ENCODE measurements around the gene SMG1. TPM values are rescaled to one million over a fixed set of nuclear protein-coding genes. Genes with fewer than 3 reads are reported as not detected.
"Not testable (repeated sequence)": the region's sequence is repeated elsewhere in the genome, so short reads cannot be mapped to it uniquely, and the experiment has no call there.

The SMG1 gene
- total and polyA plus RNA-seq, 2 experiments from 2014 or later, result 9.9 to 57.0 TPM

DNA sequence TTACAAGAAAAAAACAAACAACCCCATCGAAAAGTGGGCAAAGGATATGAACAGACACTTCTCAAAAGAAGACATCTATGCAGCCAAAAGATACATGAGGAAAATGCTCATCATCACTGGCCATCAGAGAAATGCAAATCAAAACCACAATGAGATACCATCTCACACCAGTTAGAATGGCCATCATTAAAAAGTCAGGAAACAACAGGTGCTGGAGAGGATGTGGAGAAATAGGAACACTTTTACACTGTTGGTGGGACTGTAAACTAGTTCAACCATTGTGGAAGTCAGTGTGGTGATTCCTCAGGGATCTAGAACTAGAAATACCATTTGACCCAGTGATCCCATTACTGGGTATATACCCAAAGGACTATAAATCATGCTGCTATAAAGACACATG lies 148.5 kb downstream of the SMG1 start:
- not testable (repeated sequence) for H4K20me1 ChIP-seq (ENCODE audit: insufficient read depth, poor library complexity, severe bottlenecking); H3K4me1 ChIP-seq (ENCODE audit: insufficient read depth); H3K79me2 ChIP-seq; H3K27ac ChIP-seq; H3K9me2 ChIP-seq (replicated peaks; ENCODE audit: insufficient read depth); H2AFZ ChIP-seq; H3K27me3 ChIP-seq; DNase-seq (ENCODE audit: low spot score); H3K4me2 ChIP-seq; H3K36me3 ChIP-seq (replicated peaks; ENCODE audit: insufficient read depth, low read depth); H3K9me3 ChIP-seq (ENCODE audit: low read depth); H3K4me3 ChIP-seq
- WGBS (ENCODE audit: low lambda C conversion rate, missing lambda C conversion rate), result 82% methylated on average over 1 of the region's 1 CpG

GRCh38 chr16:18776334-18776733 lies 149.9 kb downstream of the SMG1 start:
- not testable (repeated sequence) for H3K79me2 ChIP-seq; H3K9me2 ChIP-seq (replicated peaks; ENCODE audit: insufficient read depth); H3K36me3 ChIP-seq (replicated peaks; ENCODE audit: insufficient read depth, low read depth); DNase-seq (ENCODE audit: low spot score); H3K4me1 ChIP-seq (ENCODE audit: insufficient read depth); H3K9me3 ChIP-seq (ENCODE audit: low read depth); H3K4me2 ChIP-seq; H3K4me3 ChIP-seq; H4K20me1 ChIP-seq (ENCODE audit: insufficient read depth, poor library complexity, severe bottlenecking); H3K27ac ChIP-seq; H2AFZ ChIP-seq; H3K27me3 ChIP-seq
- WGBS (ENCODE audit: low lambda C conversion rate, missing lambda C conversion rate), result 72% methylated on average over 5 of the region's 5 CpGs

DNA sequence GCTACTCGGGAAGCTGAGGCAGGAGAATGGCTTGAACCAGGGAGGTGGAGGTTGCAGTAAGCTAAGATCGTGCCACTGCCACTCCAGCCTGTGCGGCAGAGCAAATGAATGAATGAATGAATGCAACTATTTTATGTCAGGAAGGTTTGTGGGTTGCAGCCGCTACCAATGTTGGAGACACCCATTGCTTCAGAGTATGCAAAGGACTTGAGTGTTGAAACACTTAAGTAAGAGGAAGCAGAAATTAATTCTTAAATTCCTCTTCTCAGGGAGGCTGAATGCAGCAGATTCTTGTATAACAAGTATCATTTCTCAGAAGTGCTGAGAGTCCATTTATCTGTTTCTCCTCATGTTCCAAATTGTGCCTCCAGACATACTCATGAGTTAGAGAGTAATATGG lies 151.6 kb downstream of the SMG1 start:
- H3K9me3 ChIP-seq (ENCODE audit: low read depth); H3K27me3 ChIP-seq; DNase-seq (ENCODE audit: low spot score); H3K9me2 ChIP-seq (replicated peaks; ENCODE audit: insufficient read depth); H3K36me3 ChIP-seq (replicated peaks; ENCODE audit: insufficient read depth, low read depth); H3K4me1 ChIP-seq (ENCODE audit: insufficient read depth); H3K79me2 ChIP-seq; H4K20me1 ChIP-seq (ENCODE audit: insufficient read depth, poor library complexity, severe bottlenecking); H3K27ac ChIP-seq; H3K4me2 ChIP-seq; H2AFZ ChIP-seq; H3K4me3 ChIP-seq: not testable (repeated sequence)
- WGBS (ENCODE audit: low lambda C conversion rate, missing lambda C conversion rate), result 98% methylated on average over 4 of the region's 4 CpGs

DNA sequence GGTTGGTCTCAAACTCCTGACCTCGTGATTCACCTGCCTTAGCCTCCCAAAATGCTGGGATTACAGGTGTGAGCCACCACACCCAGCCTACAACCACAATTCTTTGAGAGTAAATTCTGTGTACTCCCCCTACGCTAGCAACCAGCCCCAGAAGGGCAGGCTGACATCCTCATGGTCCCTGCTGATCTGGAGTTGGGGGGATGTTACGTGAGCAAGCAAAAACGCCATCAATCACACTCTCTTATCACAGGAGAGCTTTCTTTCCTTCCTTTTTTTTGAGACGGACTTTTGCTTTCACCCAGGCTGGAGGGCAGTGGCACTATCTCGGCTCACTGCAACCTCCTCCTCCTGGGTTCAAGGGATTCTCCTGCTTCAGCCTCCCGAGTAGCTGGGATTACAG lies 154.0 kb downstream of the SMG1 start:
- not testable (repeated sequence) for H3K27ac ChIP-seq; H2AFZ ChIP-seq; DNase-seq (ENCODE audit: low spot score); H3K4me1 ChIP-seq (ENCODE audit: insufficient read depth); H3K27me3 ChIP-seq; H3K9me3 ChIP-seq (ENCODE audit: low read depth); H3K36me3 ChIP-seq (replicated peaks; ENCODE audit: insufficient read depth, low read depth); H3K4me3 ChIP-seq; H3K4me2 ChIP-seq; H4K20me1 ChIP-seq (ENCODE audit: insufficient read depth, poor library complexity, severe bottlenecking); H3K9me2 ChIP-seq (replicated peaks; ENCODE audit: insufficient read depth); H3K79me2 ChIP-seq
- 93% methylated on average over 7 of the region's 7 CpGs for WGBS (ENCODE audit: low lambda C conversion rate, missing lambda C conversion rate)

- not testable (repeated sequence) for H3K27ac ChIP-seq; DNase-seq (ENCODE audit: low spot score); H2AFZ ChIP-seq; H3K4me3 ChIP-seq; H3K9me2 ChIP-seq (replicated peaks; ENCODE audit: insufficient read depth); H3K4me1 ChIP-seq (ENCODE audit: insufficient read depth); H3K36me3 ChIP-seq (replicated peaks; ENCODE audit: insufficient read depth, low read depth); H4K20me1 ChIP-seq (ENCODE audit: insufficient read depth, poor library complexity, severe bottlenecking); H3K4me2 ChIP-seq; H3K27me3 ChIP-seq; H3K79me2 ChIP-seq; H3K9me3 ChIP-seq (ENCODE audit: low read depth)
- 99% methylated on average over 11 of the region's 11 CpGs for WGBS (ENCODE audit: low lambda C conversion rate, missing lambda C conversion rate)
Observed at GRCh38 chr16:18770336-18770962, 155.8 kb downstream of the SMG1 start.

GRCh38 chr16:18767217-18767616 lies 159.0 kb downstream of the SMG1 start:
- not testable (repeated sequence) for H3K27me3 ChIP-seq; DNase-seq (ENCODE audit: low spot score); H3K4me1 ChIP-seq (ENCODE audit: insufficient read depth); H3K79me2 ChIP-seq; H3K9me3 ChIP-seq (ENCODE audit: low read depth); H4K20me1 ChIP-seq (ENCODE audit: insufficient read depth, poor library complexity, severe bottlenecking); H3K9me2 ChIP-seq (replicated peaks; ENCODE audit: insufficient read depth); H3K36me3 ChIP-seq (replicated peaks; ENCODE audit: insufficient read depth, low read depth); H3K27ac ChIP-seq; H2AFZ ChIP-seq; H3K4me2 ChIP-seq; H3K4me3 ChIP-seq
- WGBS (ENCODE audit: low lambda C conversion rate, missing lambda C conversion rate), result 79% methylated on average over 6 of the region's 7 CpGs

GRCh38 chr16:18762713-18763112 lies 163.5 kb downstream of the SMG1 start:
- H3K4me1 ChIP-seq (ENCODE audit: insufficient read depth); H4K20me1 ChIP-seq (ENCODE audit: insufficient read depth, poor library complexity, severe bottlenecking); H3K79me2 ChIP-seq; H3K9me3 ChIP-seq (ENCODE audit: low read depth); H3K4me2 ChIP-seq; H3K4me3 ChIP-seq; H3K27me3 ChIP-seq; H3K27ac ChIP-seq; H2AFZ ChIP-seq; H3K36me3 ChIP-seq (replicated peaks; ENCODE audit: insufficient read depth, low read depth); DNase-seq (ENCODE audit: low spot score); H3K9me2 ChIP-seq (replicated peaks; ENCODE audit: insufficient read depth): not testable (repeated sequence)
- WGBS (ENCODE audit: low lambda C conversion rate, missing lambda C conversion rate), result 61% methylated on average over 3 of the region's 5 CpGs

Measured in hepatocyte (in vitro differentiated cells).